DMS114 treated with DMSO at 0.1 percent for 48 hours (cell line): ENCODE results near the gene MRPS10.
"Not testable (repeated sequence)": the region's sequence is repeated elsewhere in the genome, so short reads cannot be mapped to it uniquely, and the experiment has no call there.

Experiments used
- DNase-seq: peaks from one replicate; lab custom pipeline; 2025; ENCODE audit not compliant: unreplicated experiment; lab: John Stamatoyannopoulos, UW

Gene MRPS10

GRCh38 chr6:42211726-42212125 is 5.9 kb downstream of the MRPS10 start:
- no peak for DNase-seq

- no peak for DNase-seq
These were observed 7.1 kb downstream of the MRPS10 start for GRCh38 chr6:42210551-42210950.

- not testable (repeated sequence) for DNase-seq
These were observed 10.1 kb downstream of the MRPS10 start for GRCh38 chr6:42207559-42207958.

GRCh38 chr6:42204768-42205282 is 12.8 kb downstream of the MRPS10 start:
- no peak for DNase-seq

GRCh38 chr6:42203183-42203582 is 14.5 kb downstream of the MRPS10 start:
- DNase-seq, result no peak

- not testable (repeated sequence) for DNase-seq
These were observed 15.3 kb downstream of the MRPS10 start for GRCh38 chr6:42202131-42202915.

GRCh38 chr6:42201382-42201781 is 16.3 kb downstream of the MRPS10 start:
- no peak for DNase-seq

- no peak for DNase-seq
These were observed 17.6 kb downstream of the MRPS10 start for GRCh38 chr6:42200035-42200434.

GRCh38 chr6:42199106-42199981 is 18.3 kb downstream of the MRPS10 start:
- DNase-seq, result no peak

GRCh38 chr6:42197555-42198362 is 19.9 kb downstream of the MRPS10 start:
- DNase-seq, result no peak

- DNase-seq, result no peak
These were observed 22.2 kb downstream of the MRPS10 start for GRCh38 chr6:42195415-42195814.

GRCh38 chr6:42194056-42194455 is 23.6 kb downstream of the MRPS10 start:
- no peak for DNase-seq

- no peak for DNase-seq
These were observed 24.2 kb downstream of the MRPS10 start for GRCh38 chr6:42193491-42193894.

GRCh38 chr6:42192385-42192784 is 25.3 kb downstream of the MRPS10 start:
- DNase-seq, result not testable (repeated sequence)

GRCh38 chr6:42190554-42191183 is 27.0 kb downstream of the MRPS10 start:
- no peak for DNase-seq

- DNase-seq, result no peak
These were observed 29.3 kb downstream of the MRPS10 start for GRCh38 chr6:42188406-42188805.

GRCh38 chr6:42185597-42185996 is 32.1 kb downstream of the MRPS10 start:
- no peak for DNase-seq

- no peak for DNase-seq
These were observed 33.2 kb downstream of the MRPS10 start for GRCh38 chr6:42184475-42184874.

- DNase-seq, result no peak
These were observed 35.6 kb downstream of the MRPS10 start for GRCh38 chr6:42182101-42182500.

GRCh38 chr6:42179945-42180313 is 37.7 kb downstream of the MRPS10 start:
- DNase-seq, result no peak
